Bronchial epithelial cell (primary cell): ENCODE data around the gene GPX5. TPM values are rescaled to one million over a fixed set of nuclear protein-coding genes. Genes with fewer than 3 reads are reported as not detected.

ENCODE experiments used
- DNase-seq: peaks from one replicate; pipeline ENCODE4 v3.0.0-alpha.2; 2010; ENCODE audit warnings: low read depth
- FAIRE-seq: peaks from 2 replicates; lab custom pipeline; 2011; peaks lifted over from hg19 to GRCh38; lab: Jason Lieb, UNC
- H3K27me3 ChIP-seq: 2 replicates; pipeline ENCODE4 v1.5.1; 2011; ENCODE audit warnings: low read length; ENCODE audit not compliant: control insufficient read depth, insufficient read depth
- H3K36me3 ChIP-seq: 2 replicates; pipeline ENCODE4 v1.5.1; 2011; ENCODE audit warnings: low read length; ENCODE audit not compliant: control insufficient read depth, insufficient read depth
- H3K4me3 ChIP-seq: 2 replicates; pipeline ENCODE4 v1.5.1; 2011; ENCODE audit warnings: mild to moderate bottlenecking, low read depth, low read length, control low read depth
- total RNA-seq: library from RNA; depleted of rRNA; stranded (reverse); fragments of >200 nt; gene quantifications from 2 replicates; pipeline ENCODE4 v1.2.1, GENCODE V29; 2014
- TF ChIP-seq, protein P1 (sequence below): IDR thresholded peaks from 2 replicates; pipeline ENCODE4 v1.5.1; 2011; ENCODE audit warnings: mild to moderate bottlenecking, moderate library complexity, low read length, control low read depth, inconsistent platforms; ENCODE audit not compliant: insufficient read depth, severe bottlenecking

The GPX5 gene
- total RNA-seq, 1 donor from 2014 or later = not detected

DNA sequence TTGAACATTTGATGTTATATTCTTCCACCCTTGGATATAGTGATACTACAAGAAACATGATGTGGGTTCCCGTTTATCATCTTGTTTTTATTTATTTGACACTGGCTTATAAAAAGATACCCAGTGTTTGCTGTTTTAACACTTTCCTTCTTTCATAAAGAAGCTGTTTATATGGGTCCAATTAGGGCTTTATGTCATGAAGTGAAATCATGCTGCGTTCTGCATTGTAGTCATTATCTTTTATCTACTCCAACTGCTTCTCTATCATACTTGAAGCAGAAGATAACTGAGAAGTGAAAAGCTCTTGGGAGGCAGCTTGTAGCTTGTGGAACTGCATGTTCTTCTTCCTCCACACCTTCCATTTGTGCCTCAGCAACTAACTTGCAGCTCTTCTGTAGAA lies 57.8 kb downstream of the GPX5 start:
- Histone ChIP-seq H3K27me3 (no peaks in the 10 kb centered on the region), H3K4me3 (no peak overlapping the region), H3K36me3 (no peaks in the 10 kb centered on the region)
- DNase-seq (no peak), FAIRE-seq (no peak)
- TF ChIP-seq, protein P1, sequence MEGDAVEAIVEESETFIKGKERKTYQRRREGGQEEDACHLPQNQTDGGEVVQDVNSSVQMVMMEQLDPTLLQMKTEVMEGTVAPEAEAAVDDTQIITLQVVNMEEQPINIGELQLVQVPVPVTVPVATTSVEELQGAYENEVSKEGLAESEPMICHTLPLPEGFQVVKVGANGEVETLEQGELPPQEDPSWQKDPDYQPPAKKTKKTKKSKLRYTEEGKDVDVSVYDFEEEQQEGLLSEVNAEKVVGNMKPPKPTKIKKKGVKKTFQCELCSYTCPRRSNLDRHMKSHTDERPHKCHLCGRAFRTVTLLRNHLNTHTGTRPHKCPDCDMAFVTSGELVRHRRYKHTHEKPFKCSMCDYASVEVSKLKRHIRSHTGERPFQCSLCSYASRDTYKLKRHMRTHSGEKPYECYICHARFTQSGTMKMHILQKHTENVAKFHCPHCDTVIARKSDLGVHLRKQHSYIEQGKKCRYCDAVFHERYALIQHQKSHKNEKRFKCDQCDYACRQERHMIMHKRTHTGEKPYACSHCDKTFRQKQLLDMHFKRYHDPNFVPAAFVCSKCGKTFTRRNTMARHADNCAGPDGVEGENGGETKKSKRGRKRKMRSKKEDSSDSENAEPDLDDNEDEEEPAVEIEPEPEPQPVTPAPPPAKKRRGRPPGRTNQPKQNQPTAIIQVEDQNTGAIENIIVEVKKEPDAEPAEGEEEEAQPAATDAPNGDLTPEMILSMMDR = no peak

Other genes with a start within 250 kb of the GPX5 start
- 1.8 and 2.4 TPM in 2 replicates for gene PGBD1, start 244.3 kb upstream of the GPX5 start, total RNA-seq
- 12.1 and 41.9 TPM in 2 replicates for gene ZSCAN31, start 189.7 kb upstream of the GPX5 start, total RNA-seq
- 2.6 and 3.2 TPM in 2 replicates for gene ZKSCAN3, start 175.9 kb upstream of the GPX5 start, total RNA-seq
- 4.7 and 6.8 TPM in 2 replicates for gene ZSCAN12, start 126.1 kb upstream of the GPX5 start, total RNA-seq
- 2.4 and 2.8 TPM in 2 replicates for gene ZSCAN23, start 82.4 kb upstream of the GPX5 start, total RNA-seq
- not detected in 2 replicates for gene GPX6, start 10.1 kb upstream of the GPX5 start, total RNA-seq